SKM-1 (cell line): ENCODE measurements around the gene TRIM44.
"Not testable (repeated sequence)": the region's sequence is repeated elsewhere in the genome, so short reads cannot be mapped to it uniquely, and the experiment has no call there.

Source experiments
- DNase-seq: peaks from one replicate; lab custom pipeline; 2025; ENCODE audit not compliant: unreplicated experiment; lab: John Stamatoyannopoulos, UW

TRIM44 gene

GRCh38 chr11:35632301-35632700, 30.3 kb upstream of the TRIM44 start:
- no peak for DNase-seq

- DNase-seq = no peak
Measured at GRCh38 chr11:35633827-35634423, 28.6 kb upstream of the TRIM44 start.

GRCh38 chr11:35635933-35636332, 26.6 kb upstream of the TRIM44 start:
- DNase-seq = no peak

GRCh38 chr11:35639591-35640179, 22.9 kb upstream of the TRIM44 start:
- no peak for DNase-seq

GRCh38 chr11:35641171-35641897, 21.2 kb upstream of the TRIM44 start:
- DNase-seq = no peak

- no peak for DNase-seq
Measured at GRCh38 chr11:35641964-35642363, 20.6 kb upstream of the TRIM44 start.

- DNase-seq = no peak
Measured at GRCh38 chr11:35647421-35648093, 15.0 kb upstream of the TRIM44 start.

GRCh38 chr11:35650006-35650405, 12.6 kb upstream of the TRIM44 start:
- DNase-seq = no peak

- DNase-seq = no peak
Measured at GRCh38 chr11:35650467-35650866, 12.1 kb upstream of the TRIM44 start.

- DNase-seq = no peak
Measured at GRCh38 chr11:35651263-35651662, 11.3 kb upstream of the TRIM44 start.

- not testable (repeated sequence) for DNase-seq
Measured at GRCh38 chr11:35652786-35653185, 9.8 kb upstream of the TRIM44 start.

GRCh38 chr11:35654711-35655110, 7.9 kb upstream of the TRIM44 start:
- DNase-seq = no peak

- DNase-seq = no peak
Measured at GRCh38 chr11:35655254-35655653, 7.3 kb upstream of the TRIM44 start.

- no peak for DNase-seq
Measured at GRCh38 chr11:35655856-35656255, 6.7 kb upstream of the TRIM44 start.

GRCh38 chr11:35658020-35658948, 4.3 kb upstream of the TRIM44 start:
- DNase-seq = no peak

- DNase-seq = no peak
Measured at GRCh38 chr11:35661534-35661933, 1.0 kb upstream of the TRIM44 start.

- no peak for DNase-seq
Measured at GRCh38 chr11:35662061-35662648, 420 bp upstream of the TRIM44 start.

- no peak for DNase-seq
Measured at GRCh38 chr11:35663408-35663702, 780 bp downstream of the TRIM44 start.

- DNase-seq = no peak
Measured at GRCh38 chr11:35664977-35665441, 2.4 kb downstream of the TRIM44 start.

GRCh38 chr11:35667257-35667656, 4.7 kb downstream of the TRIM44 start:
- DNase-seq = no peak

- DNase-seq = not testable (repeated sequence)
Measured at GRCh38 chr11:35668350-35668749, 5.8 kb downstream of the TRIM44 start.
